ENCODE measurements around the gene C1orf198. TPM values are rescaled to one million over a fixed set of nuclear protein-coding genes. Genes with fewer than 3 reads are reported as not detected.

The C1orf198 gene
- total and polyA plus RNA-seq, 2 of the 8 experiments (the other 6 are each of a cell fraction or from before 2014, with no cell fraction given): 30.6 to 45.0 TPM

- TF ChIP-seq SP4 (IDR thresholded peaks at IDR 0.05; ENCODE audit: low read length): no peak
- TF ChIP-seq EP300 (IDR thresholded peaks at IDR 0.05; ENCODE audit: borderline replicate concordance in 1 of 2, low read depth in 2 of 2, low read length in 2 of 2): no peak
Observed at GRCh38 chr1:230865062-230865817, 3.1 kb downstream of the C1orf198 start (continued).
